H1 (cell line): ENCODE measurements around the gene KIDINS220. TPM values are rescaled to one million over a fixed set of nuclear protein-coding genes. Genes with fewer than 3 reads are reported as not detected.

Experiments
- CTCF ChIA-PET: fragments of 300-600 bp; sonication (Branson Sonifier 250); formaldehyde crosslinking; loops from one replicate; lab custom pipeline; 2021; ENCODE audit not compliant: partially characterized antibody; lab: Charles Lee
- POLR2A ChIA-PET: fragments of 300-600 bp; sonication (Branson Sonifier 250); formaldehyde crosslinking; loops from one replicate; lab custom pipeline; 2021; ENCODE audit warnings: inconsistent platforms; ENCODE audit not compliant: partially characterized antibody; lab: Charles Lee
- DNase-seq, 2 experiments: peaks; one replicate each; pipeline versions ENCODE4 v3.0.0 to v3.0.0-alpha.2; 2010 to 2022; ENCODE audit warnings: low spot score in 2 of 2, low read depth in 1 of 2, mixed read lengths in 1 of 2
- FAIRE-seq: peaks from 2 replicates; lab custom pipeline; 2011; peaks lifted over from hg19 to GRCh38; lab: Jason Lieb, UNC
- H2AFZ ChIP-seq: 2 replicates; pipeline ENCODE4 v1.8.1; 2012; ENCODE audit warnings: low read length, inconsistent platforms
- H2AK5ac ChIP-seq: 2 replicates; pipeline ENCODE4 v1.6.1; 2013; ENCODE audit warnings: low read depth, low read length
- H2BK120ac ChIP-seq: replicated peaks from 2 replicates; pipeline ENCODE3; 2013; ENCODE audit warnings: low read depth, low read length, inconsistent platforms
- H2BK12ac ChIP-seq: 2 replicates; pipeline ENCODE4 v1.6.1; 2013; ENCODE audit warnings: low read depth, low read length
- H2BK15ac ChIP-seq: 2 replicates; pipeline ENCODE4 v1.6.1; 2013; ENCODE audit warnings: low read length
- H2BK20ac ChIP-seq: 2 replicates; pipeline ENCODE4 v1.6.1; 2013; ENCODE audit warnings: low read length
- H2BK5ac ChIP-seq: 2 replicates; pipeline ENCODE4 v1.6.1; 2013; ENCODE audit warnings: low read depth, low read length
- H3K14ac ChIP-seq: 2 replicates; pipeline ENCODE4 v1.6.1; 2013; ENCODE audit warnings: inconsistent platforms; ENCODE audit not compliant: insufficient read length
- H3K18ac ChIP-seq: 2 replicates; pipeline ENCODE4 v1.6.1; 2013; ENCODE audit warnings: low read length; ENCODE audit errors: extremely low read depth
- H3K23ac ChIP-seq: 2 replicates; pipeline ENCODE4 v1.6.1; 2013; ENCODE audit warnings: inconsistent platforms; ENCODE audit not compliant: insufficient read length
- H3K23me2 ChIP-seq: 2 replicates; pipeline ENCODE4 v1.6.1; 2013; ENCODE audit warnings: low read depth, low read length
- H3K27ac ChIP-seq: 2 replicates; pipeline ENCODE4 v1.6.1; 2011; ENCODE audit warnings: low read depth, low read length, inconsistent platforms
- H3K27me3 ChIP-seq, 4 experiments: replicated peaks in 1 of 4; 1 replicate in 1 of 4; 2 replicates in 3 of 4; pipeline versions ENCODE4 v1.6.1 to v1.8.1; 2011 to 2013; ENCODE audit warnings: low read length in 3 of 4, mild to moderate bottlenecking in 3 of 4, inconsistent platforms in 2 of 4, mixed read lengths in 2 of 4, moderate library complexity in 1 of 4; ENCODE audit not compliant: control insufficient read depth in 3 of 4, insufficient read depth in 3 of 4; ENCODE audit errors: extremely low read depth in 1 of 4
- H3K36me3 ChIP-seq, 4 experiments: 2 replicates each; pipeline versions ENCODE4 v1.6.1 to v1.8.1; 2011 to 2013; ENCODE audit warnings: mild to moderate bottlenecking in 4 of 4, low read length in 3 of 4, moderate library complexity in 2 of 4, control low read depth in 1 of 4, inconsistent platforms in 1 of 4; ENCODE audit not compliant: insufficient read depth in 4 of 4, control insufficient read depth in 2 of 4
- H3K4ac ChIP-seq: replicated peaks from 2 replicates; pipeline ENCODE3; 2013; ENCODE audit warnings: low read length, low read depth, mixed read lengths, inconsistent platforms; ENCODE audit not compliant: insufficient read length
- H3K4me1 ChIP-seq, 4 experiments: replicated peaks in 1 of 4; 1 replicate in 1 of 4; 2 replicates in 3 of 4; pipeline versions ENCODE4 v1.6.1 to v1.8.1; 2011 to 2013; ENCODE audit warnings: low read length in 3 of 4, inconsistent platforms in 2 of 4, mixed read lengths in 1 of 4; ENCODE audit not compliant: insufficient read depth in 4 of 4, control insufficient read depth in 3 of 4
- H3K4me2 ChIP-seq, 2 experiments: 2 replicates each; pipeline versions ENCODE4 v1.6.1 to v1.8.1; 2011 to 2013; ENCODE audit warnings: low read depth in 2 of 2, low read length in 2 of 2, control low read depth in 1 of 2, inconsistent platforms in 1 of 2, mild to moderate bottlenecking in 1 of 2; ENCODE audit not compliant: insufficient read depth in 1 of 2
- H3K4me3 ChIP-seq, 4 experiments: fragments of 200-600, 300-600 bp in 1 of 4; sonication (generic), shearing (Covaris generic), sonication (Bioruptor Twin) in 1 of 4; 2 replicates each; pipeline versions ENCODE4 v1.5.1 to v1.8.1; 2011 to 2016; ENCODE audit warnings: low read length in 4 of 4, low read depth in 3 of 4, control low read depth in 2 of 4, inconsistent platforms in 2 of 4, mild to moderate bottlenecking in 2 of 4, mixed read lengths in 1 of 4, moderate library complexity in 1 of 4; ENCODE audit not compliant: insufficient read depth in 2 of 4; ENCODE audit errors: extremely low read depth in 1 of 4
- H3K56ac ChIP-seq: replicated peaks from 2 replicates; pipeline ENCODE3; 2013; ENCODE audit warnings: low read depth, mild to moderate bottlenecking, mixed read lengths, low read length, inconsistent platforms; ENCODE audit not compliant: insufficient read length
- H3K79me1 ChIP-seq: 2 replicates; pipeline ENCODE4 v1.6.1; 2013; ENCODE audit warnings: low read depth, low read length, control low read depth
- H3K79me2 ChIP-seq, 2 experiments: 2 replicates each; pipeline versions ENCODE4 v1.6.1 to v1.8.1; 2012 to 2013; ENCODE audit warnings: low read length in 2 of 2, mild to moderate bottlenecking in 2 of 2, inconsistent platforms in 1 of 2; ENCODE audit not compliant: insufficient read depth in 2 of 2, control insufficient read depth in 1 of 2
- H3K9ac ChIP-seq, 4 experiments: replicated peaks in 1 of 4; 1 replicate in 1 of 4; 2 replicates in 3 of 4; pipeline versions ENCODE4 v1.6.1 to v1.8.1; 2011 to 2013; ENCODE audit warnings: low read depth in 3 of 4, low read length in 3 of 4, control low read depth in 2 of 4, mild to moderate bottlenecking in 2 of 4, moderate library complexity in 2 of 4, inconsistent platforms in 1 of 4; ENCODE audit errors: extremely low read depth in 1 of 4
- H3K9me3 ChIP-seq, 2 experiments: 2 replicates each; pipeline versions ENCODE4 v1.6.1 to v1.8.1; 2012 to 2013; ENCODE audit warnings: mild to moderate bottlenecking in 2 of 2, moderate library complexity in 2 of 2, control low read depth in 1 of 2, inconsistent platforms in 1 of 2, low read depth in 1 of 2, low read length in 1 of 2, mixed read lengths in 1 of 2; ENCODE audit not compliant: insufficient read depth in 2 of 2
- H4K20me1 ChIP-seq, 2 experiments: replicated peaks in 1 of 2; 2 replicates each; pipeline versions ENCODE3 to v1.8.1; 2011 to 2013; ENCODE audit warnings: inconsistent platforms in 2 of 2, low read length in 2 of 2, mild to moderate bottlenecking in 1 of 2; ENCODE audit not compliant: insufficient read depth in 2 of 2, control insufficient read depth in 1 of 2
- H4K5ac ChIP-seq: 2 replicates; pipeline ENCODE4 v1.6.1; 2013; ENCODE audit warnings: low read length, low read depth, mixed read lengths, inconsistent platforms; ENCODE audit not compliant: insufficient read length
- H4K8ac ChIP-seq: 2 replicates; pipeline ENCODE4 v1.8.0; 2013; ENCODE audit warnings: mild to moderate bottlenecking, moderate library complexity, low read length, inconsistent platforms; ENCODE audit not compliant: insufficient read depth; ENCODE audit errors: extremely low read depth
- H4K91ac ChIP-seq: replicated peaks from 2 replicates; pipeline ENCODE3; 2013; ENCODE audit warnings: low read length, mixed read lengths, inconsistent platforms; ENCODE audit not compliant: insufficient read length
- KDM5A ChIP-seq: fragments of 200-600 bp; IDR thresholded peaks from 2 replicates; pipeline ENCODE4 v1.7.1; 2012; ENCODE audit warnings: mild to moderate bottlenecking, low read length, inconsistent platforms, mixed read lengths
- POLR2AphosphoS5 ChIP-seq: IDR thresholded peaks from 2 replicates; pipeline ENCODE4 v1.6.1; 2011; ENCODE audit warnings: low read depth, low read length
- SIRT6 ChIP-seq: IDR thresholded peaks from one replicate; pipeline ENCODE4 v1.7.1; 2012; ENCODE audit warnings: low read length, inconsistent platforms
- TAF7 ChIP-seq: optimal IDR thresholded peaks from 2 replicates; pipeline ENCODE3; 2011; ENCODE audit warnings: low read depth, mild to moderate bottlenecking, inconsistent platforms, low read length, moderate library complexity, borderline replicate concordance
- TEAD4 ChIP-seq: IDR thresholded peaks from 2 replicates; pipeline ENCODE4 v1.6.1; 2012; ENCODE audit warnings: low read depth, low read length, inconsistent platforms, mixed read lengths
- YY1 ChIP-seq: IDR thresholded peaks from 2 replicates; pipeline ENCODE4 v1.6.1; 2011; ENCODE audit warnings: low read depth, mild to moderate bottlenecking, low read length
- WGBS, 2 experiments: shearing (Covaris generic) in 1 of 2; methylation state at CpG; one replicate each; pipeline versions ENCODE4 v1.1.6 to v1.1.7; 2013 to 2015; ENCODE audit warnings: low lambda C conversion rate in 2 of 2, mixed read lengths in 2 of 2, inconsistent platforms in 1 of 2, low coverage in 1 of 2, missing lambda C conversion rate in 1 of 2; ENCODE audit not compliant: insufficient replicate concordance in 2 of 2, insufficient coverage in 1 of 2, insufficient read length in 1 of 2; ENCODE audit errors: extremely low coverage in 1 of 2, missing lambda C conversion rate in 1 of 2; 5-methylcytosine and 5-hydroxymethylcytosine counted together
- polyA plus RNA-seq, 7 experiments: library from polyadenylated mRNA; depleted of rRNA in 3 of 7; stranded (reverse) in 5 of 7; unstranded in 2 of 7; fragments of >200 nt in 5 of 7; fragments of 200-250 nt in 2 of 7; gene quantifications; 1 replicate in 5 of 7; 2 replicates in 1 of 7; 4 replicates in 1 of 7; pipeline versions ENCODE4 v1.2.1 to v1.2.3, GENCODE V29; 2011 to 2013; ENCODE audit warnings: missing spikeins in 2 of 7, mixed read lengths in 2 of 7
- total RNA-seq: library from RNA; stranded (reverse); fragmentation: NEBNext Ultra II Directional; extraction: Animal tissue kit (Norgen Biotek cat#: 25700); gene quantifications from 2 replicates; pipeline ENCODE4 v1.2.1, GENCODE V29; 2021

The KIDINS220 gene
- total and polyA plus RNA-seq, 2 of the 8 experiments (the other 6 are each of a cell fraction or from before 2014, with no cell fraction given), result 21.2 to 27.1 TPM

- POLR2A ChIA-PET, result no interaction called here
- H2BK15ac ChIP-seq, result no peak overlapping the region
- H3K56ac ChIP-seq, result no peak overlapping the region
- no peaks in the 10 kb centered on the region for H3K79me1 ChIP-seq
- no peak overlapping the region for H2BK20ac ChIP-seq
- 84% methylated on average over 3 of the region's 3 CpGs; no CpG with 5 or more reads in 1 of the 2 experiments for WGBS, 2 experiments
- H2AK5ac ChIP-seq, result no peak overlapping the region
- no peaks in the 10 kb centered on the region for H3K79me2 ChIP-seq
- no peak overlapping the region for H2BK12ac ChIP-seq
- no peak overlapping the region for H3K27ac ChIP-seq
- no peak overlapping the region for H3K14ac ChIP-seq
- TF ChIP-seq TEAD4 (no peak), TAF7 (no peak), SIRT6 (no peak), YY1 (no peak), POLR2AphosphoS5 (no peak), KDM5A (no peak)
- H2AFZ ChIP-seq, result no peak overlapping the region
- H3K9ac ChIP-seq, result no peak overlapping the region
- peaks cover 0 to 8% (median 5%) of the 10 kb centered on the region in 4 experiments; a peak in 5 of 8 replicates for H3K36me3 ChIP-seq
- H4K20me1 ChIP-seq, result no peaks in the 10 kb centered on the region
- no peak overlapping the region for H4K91ac ChIP-seq
- H3K27me3 ChIP-seq, result no peaks in the 10 kb centered on the region
- CTCF ChIA-PET, result interaction anchor here (0.8 to 2.0 kb wide), 2 partner anchors 17 to 174 kb away, joined by 3 to 4 read pairs; no protein-coding TSS in a partner anchor
- no peak overlapping the region for H3K23ac ChIP-seq
- DNase-seq (no peak), FAIRE-seq (no peak)
- H3K4me1 ChIP-seq, result no peaks in the 10 kb centered on the region
- no peaks in the 10 kb centered on the region for H3K9me3 ChIP-seq
- H3K18ac ChIP-seq, result no peak overlapping the region
- no peak overlapping the region for H3K4me3 ChIP-seq
- H2BK5ac ChIP-seq, result no peak overlapping the region
- no peak overlapping the region for H4K8ac ChIP-seq
- no peak overlapping the region for H3K4me2 ChIP-seq
- no peaks in the 10 kb centered on the region for H3K23me2 ChIP-seq
- H2BK120ac ChIP-seq, result no peak overlapping the region
- no peak overlapping the region for H3K4ac ChIP-seq
- H4K5ac ChIP-seq, result no peak overlapping the region
These were observed 33.6 kb downstream of the KIDINS220 start for GRCh38 chr2:8803658-8804379.
